Activated naive CD8-positive, alpha-beta T cell treated with anti-CD3 and anti-CD28 coated beads, Interleukin-2, amount 10 ng/mL, durations not matched to agents 7 days and 5 days (primary cell): ENCODE measurements around the gene CTXN1. TPM values are rescaled to one million over a fixed set of nuclear protein-coding genes. Genes with fewer than 3 reads are reported as not detected.

Source experiments
- total RNA-seq, 2 experiments: library from RNA; stranded (reverse); gene quantifications; one replicate each; pipeline ENCODE4 v1.2.3, GENCODE V29; 2021

CTXN1 gene
- total RNA-seq, 2 experiments from 2014 or later: not detected

Other genes with a start within 250 kb of the CTXN1 start
- gene MCEMP1, start 249.0 kb downstream of the CTXN1 start, total RNA-seq: not detected
- 10 to 100 TPM; 74.4 to 79.8 TPM for gene TRAPPC5, start 245.3 kb downstream of the CTXN1 start, total RNA-seq
- gene FCER2, start 224.0 kb downstream of the CTXN1 start, total RNA-seq: under 1 TPM; 0.19 to 0.26 TPM
- not detected for gene CLEC4G, start 194.0 kb downstream of the CTXN1 start, total RNA-seq
- under 1 TPM; 0.19 to 0.62 TPM for gene CD209, start 178.6 kb downstream of the CTXN1 start, total RNA-seq
- not detected for gene CLEC4M, start 162.9 kb downstream of the CTXN1 start, total RNA-seq
- 10 to 100 TPM in 1 of 2 experiments, 1 to 10 TPM in 1; 9.6 to 10.4 TPM for gene EVI5L, start 95.9 kb downstream of the CTXN1 start, total RNA-seq
- gene PRR36, start 51.7 kb downstream of the CTXN1 start, total RNA-seq: under 1 TPM; 0.40 to 0.78 TPM
- gene LRRC8E, start 37.6 kb downstream of the CTXN1 start, total RNA-seq: not detected
- 10 to 100 TPM; 46.8 to 46.9 TPM for gene MAP2K7, start 22.3 kb downstream of the CTXN1 start, total RNA-seq
- 1 to 10 TPM; 2.2 to 3.6 TPM for gene TGFBR3L, start 11.3 kb downstream of the CTXN1 start, total RNA-seq
- 10 to 100 TPM; 18.3 to 20.7 TPM for gene SNAPC2, start 5.8 kb downstream of the CTXN1 start, total RNA-seq
- gene TIMM44, start 17.5 kb upstream of the CTXN1 start, total RNA-seq: 10 to 100 TPM; 66.6 to 67.8 TPM
- gene ELAVL1, start 79.5 kb upstream of the CTXN1 start, total RNA-seq: 10 to 100 TPM; 90.9 to 91.5 TPM
- gene CCL25, start 126.6 kb upstream of the CTXN1 start, total RNA-seq: 10 to 100 TPM; 15.9 to 19.0 TPM
- under 1 TPM; 0.03 to 0.50 TPM for gene FBN3, start 223.5 kb upstream of the CTXN1 start, total RNA-seq